Astrocyte (in vitro differentiated cells and primary cell): ENCODE measurements around the gene TSTD2. TPM values are rescaled to one million over a fixed set of nuclear protein-coding genes. Genes with fewer than 3 reads are reported as not detected.

Source experiments
- DNase-seq: peaks from one replicate; pipeline ENCODE4 v3.0.0-alpha.2; 2010; ENCODE audit warnings: low read depth
- FAIRE-seq: peaks from 2 replicates; lab custom pipeline; 2011; peaks lifted over from hg19 to GRCh38; lab: Jason Lieb, UNC
- H2AFZ ChIP-seq: 2 replicates; pipeline ENCODE4 v1.6.0; 2012; ENCODE audit warnings: low read depth, low read length, inconsistent platforms
- H3K27ac ChIP-seq: 2 replicates; pipeline ENCODE4 v1.5.1; 2011; ENCODE audit warnings: low read depth, low read length, inconsistent platforms
- H3K27me3 ChIP-seq: 2 replicates; pipeline ENCODE4 v1.6.0; 2011; ENCODE audit warnings: low read length, inconsistent platforms; ENCODE audit not compliant: insufficient read depth
- H3K36me3 ChIP-seq: 2 replicates; pipeline ENCODE4 v1.5.1; 2011; ENCODE audit warnings: low read length, inconsistent platforms; ENCODE audit not compliant: insufficient read depth
- H3K4me1 ChIP-seq: 2 replicates; pipeline ENCODE4 v1.5.1; 2011; ENCODE audit warnings: low read length, inconsistent platforms; ENCODE audit not compliant: insufficient read depth
- H3K4me2 ChIP-seq: 2 replicates; pipeline ENCODE4 v1.6.0; 2012; ENCODE audit warnings: low read length, inconsistent platforms
- H3K4me3 ChIP-seq: 2 replicates; pipeline ENCODE4 v1.5.1; 2011; ENCODE audit warnings: low read depth, mild to moderate bottlenecking, low read length, inconsistent platforms; ENCODE audit not compliant: insufficient read depth
- H3K79me2 ChIP-seq: 2 replicates; pipeline ENCODE4 v1.6.0; 2012; ENCODE audit warnings: mild to moderate bottlenecking, low read length, inconsistent platforms; ENCODE audit not compliant: insufficient read depth
- H3K9ac ChIP-seq: 2 replicates; pipeline ENCODE4 v1.6.0; 2012; ENCODE audit warnings: mild to moderate bottlenecking, low read length, inconsistent platforms
- H3K9me3 ChIP-seq: 2 replicates; pipeline ENCODE4 v1.5.1; 2012; ENCODE audit warnings: low read depth, mild to moderate bottlenecking, low read length, inconsistent platforms; ENCODE audit not compliant: insufficient read depth
- H4K20me1 ChIP-seq: 2 replicates; pipeline ENCODE4 v1.6.0; 2012; ENCODE audit warnings: low read length, inconsistent platforms; ENCODE audit not compliant: insufficient read depth
- H3K27ac Mint-ChIP-seq: one replicate; pipeline ENCODE4 v1.8.0; 2021; ENCODE audit warnings: mild to moderate bottlenecking, mixed read lengths; ENCODE audit not compliant: unreplicated experiment
- H3K27me3 Mint-ChIP-seq: one replicate; pipeline ENCODE4 v1.8.0; 2021; ENCODE audit warnings: low read depth, mixed read lengths; ENCODE audit not compliant: unreplicated experiment
- H3K36me3 Mint-ChIP-seq: one replicate; pipeline ENCODE4 v1.8.0; 2021; ENCODE audit warnings: low read depth, mixed read lengths; ENCODE audit not compliant: unreplicated experiment
- H3K4me1 Mint-ChIP-seq: one replicate; pipeline ENCODE4 v1.8.0; 2021; ENCODE audit warnings: low read depth, mixed read lengths; ENCODE audit not compliant: unreplicated experiment
- H3K4me3 Mint-ChIP-seq: one replicate; pipeline ENCODE4 v1.8.0; 2021; ENCODE audit warnings: mild to moderate bottlenecking, moderate library complexity, mixed read lengths; ENCODE audit not compliant: unreplicated experiment
- H3K9me3 Mint-ChIP-seq: one replicate; pipeline ENCODE4 v1.8.0; 2021; ENCODE audit warnings: mild to moderate bottlenecking, mixed read lengths; ENCODE audit not compliant: unreplicated experiment
- EZH2 ChIP-seq: IDR thresholded peaks from 2 replicates; pipeline ENCODE4 v1.6.1; 2012; ENCODE audit warnings: mild to moderate bottlenecking, low read length, inconsistent platforms; ENCODE audit not compliant: insufficient read depth
- total RNA-seq: library from RNA; stranded (reverse); gene quantifications from 2 replicates; pipeline ENCODE4 v1.2.1, GENCODE V29; 2021
- TF ChIP-seq, protein P1 (sequence below): IDR thresholded peaks from 2 replicates; pipeline ENCODE4 v1.5.1; 2011; ENCODE audit warnings: low read depth, mild to moderate bottlenecking, inconsistent platforms, low read length, moderate library complexity; ENCODE audit not compliant: insufficient read depth

TSTD2 gene
- total RNA-seq, 1 donor from 2014 or later, result 19.4 TPM

DNA sequence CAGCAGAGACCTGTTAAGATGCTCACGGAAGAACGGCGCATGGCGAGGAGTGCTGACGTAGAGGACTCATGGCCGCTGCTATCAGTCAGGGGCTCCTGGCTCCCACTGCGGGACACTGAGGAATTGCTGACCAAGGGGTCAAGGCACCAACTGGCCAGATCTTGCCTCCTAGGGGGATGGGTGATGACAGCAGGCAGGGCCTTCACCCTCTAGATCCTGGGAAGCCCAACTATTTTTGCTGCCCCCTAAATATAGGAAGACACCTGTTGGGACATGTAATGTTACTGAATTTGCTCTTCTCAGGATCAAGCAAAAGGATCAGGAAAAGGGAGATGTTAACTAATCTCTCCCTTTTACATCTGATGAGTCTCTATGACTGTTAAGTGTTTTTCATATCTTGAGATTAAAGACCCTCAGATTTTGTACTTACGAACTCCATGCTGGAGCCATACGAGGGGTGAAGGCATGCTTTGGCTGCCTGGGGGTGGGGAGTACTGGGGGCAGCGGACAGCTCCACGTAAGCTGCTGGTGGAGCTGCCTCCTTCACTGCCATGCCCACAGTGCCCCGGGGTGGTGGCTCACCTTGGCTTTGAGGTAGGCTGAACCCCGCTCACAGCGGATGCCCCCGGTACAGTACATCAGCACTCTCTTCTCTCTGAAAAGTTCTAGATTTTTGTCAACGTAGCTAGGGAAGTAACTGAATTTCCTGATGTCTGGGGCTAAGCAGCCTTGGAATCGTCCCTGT is 28.1 kb downstream of the TSTD2 start:
- no peak for DNase-seq
- H3K4me3 ChIP-seq, result no peak overlapping the region
- no peak overlapping the region for H3K4me3 Mint-ChIP-seq
- no peaks in the 10 kb centered on the region for H3K27me3 Mint-ChIP-seq
- H3K9ac ChIP-seq, result no peak overlapping the region
- no peaks in the 10 kb centered on the region for H3K27me3 ChIP-seq
- no peaks in the 10 kb centered on the region for H3K79me2 ChIP-seq
- no peaks in the 10 kb centered on the region for H3K9me3 Mint-ChIP-seq
- no peaks in the 10 kb centered on the region for H3K4me1 ChIP-seq
- H3K9me3 ChIP-seq, result no peaks in the 10 kb centered on the region
- H4K20me1 ChIP-seq, result no peaks in the 10 kb centered on the region
- H3K4me1 Mint-ChIP-seq, result no peaks in the 10 kb centered on the region
- peaks cover 26% of the 10 kb centered on the region for H3K36me3 ChIP-seq
- H3K27ac Mint-ChIP-seq, result no peak overlapping the region
- H2AFZ ChIP-seq, result no peak overlapping the region
- peaks cover 15% of the 10 kb centered on the region for H3K36me3 Mint-ChIP-seq
- TF ChIP-seq, protein P1, sequence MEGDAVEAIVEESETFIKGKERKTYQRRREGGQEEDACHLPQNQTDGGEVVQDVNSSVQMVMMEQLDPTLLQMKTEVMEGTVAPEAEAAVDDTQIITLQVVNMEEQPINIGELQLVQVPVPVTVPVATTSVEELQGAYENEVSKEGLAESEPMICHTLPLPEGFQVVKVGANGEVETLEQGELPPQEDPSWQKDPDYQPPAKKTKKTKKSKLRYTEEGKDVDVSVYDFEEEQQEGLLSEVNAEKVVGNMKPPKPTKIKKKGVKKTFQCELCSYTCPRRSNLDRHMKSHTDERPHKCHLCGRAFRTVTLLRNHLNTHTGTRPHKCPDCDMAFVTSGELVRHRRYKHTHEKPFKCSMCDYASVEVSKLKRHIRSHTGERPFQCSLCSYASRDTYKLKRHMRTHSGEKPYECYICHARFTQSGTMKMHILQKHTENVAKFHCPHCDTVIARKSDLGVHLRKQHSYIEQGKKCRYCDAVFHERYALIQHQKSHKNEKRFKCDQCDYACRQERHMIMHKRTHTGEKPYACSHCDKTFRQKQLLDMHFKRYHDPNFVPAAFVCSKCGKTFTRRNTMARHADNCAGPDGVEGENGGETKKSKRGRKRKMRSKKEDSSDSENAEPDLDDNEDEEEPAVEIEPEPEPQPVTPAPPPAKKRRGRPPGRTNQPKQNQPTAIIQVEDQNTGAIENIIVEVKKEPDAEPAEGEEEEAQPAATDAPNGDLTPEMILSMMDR, result no peak
- TF ChIP-seq EZH2, result no peak
- no peak for FAIRE-seq
- H3K4me2 ChIP-seq, result no peak overlapping the region
- no peak overlapping the region for H3K27ac ChIP-seq

DNA sequence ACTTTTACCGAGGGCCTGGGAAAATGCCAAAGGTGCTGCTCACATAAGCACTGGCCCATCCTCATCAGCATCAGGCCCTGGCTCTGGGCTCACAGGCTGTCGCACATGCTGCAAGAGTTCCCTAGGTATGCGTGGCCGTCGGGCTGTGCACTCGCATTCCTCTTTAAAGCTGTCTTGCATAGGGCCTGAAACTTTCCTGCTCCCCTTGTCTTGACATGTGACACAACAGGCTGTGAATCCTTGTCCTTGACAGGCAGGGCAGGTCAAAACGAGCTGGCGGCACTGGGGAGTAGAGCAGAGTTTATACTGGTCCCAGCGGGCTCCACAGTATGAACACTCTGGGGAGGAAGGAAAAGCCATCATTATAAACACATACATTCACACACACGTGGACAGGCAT is 30.7 kb downstream of the TSTD2 start:
- H4K20me1 ChIP-seq, result no peaks in the 10 kb centered on the region
- H3K27ac Mint-ChIP-seq, result no peak overlapping the region
- H3K4me1 ChIP-seq, result no peaks in the 10 kb centered on the region
- H3K79me2 ChIP-seq, result no peaks in the 10 kb centered on the region
- H2AFZ ChIP-seq, result no peak overlapping the region
- no peaks in the 10 kb centered on the region for H3K9me3 Mint-ChIP-seq
- H3K4me3 Mint-ChIP-seq, result no peak overlapping the region
- H3K27me3 Mint-ChIP-seq, result no peaks in the 10 kb centered on the region
- H3K4me3 ChIP-seq, result no peak overlapping the region
- H3K9ac ChIP-seq, result no peak overlapping the region
- DNase-seq (no peak), FAIRE-seq (no peak)
- H3K36me3 ChIP-seq, result peaks cover 26% of the 10 kb centered on the region
- peaks cover 13% of the 10 kb centered on the region for H3K36me3 Mint-ChIP-seq
- H3K27me3 ChIP-seq, result peaks cover 2% of the 10 kb centered on the region
- TF ChIP-seq, protein P1, result no peak
- no peak for TF ChIP-seq EZH2
- H3K4me1 Mint-ChIP-seq, result no peaks in the 10 kb centered on the region
- H3K4me2 ChIP-seq, result no peak overlapping the region
- no peaks in the 10 kb centered on the region for H3K9me3 ChIP-seq
- H3K27ac ChIP-seq, result no peak overlapping the region

DNA sequence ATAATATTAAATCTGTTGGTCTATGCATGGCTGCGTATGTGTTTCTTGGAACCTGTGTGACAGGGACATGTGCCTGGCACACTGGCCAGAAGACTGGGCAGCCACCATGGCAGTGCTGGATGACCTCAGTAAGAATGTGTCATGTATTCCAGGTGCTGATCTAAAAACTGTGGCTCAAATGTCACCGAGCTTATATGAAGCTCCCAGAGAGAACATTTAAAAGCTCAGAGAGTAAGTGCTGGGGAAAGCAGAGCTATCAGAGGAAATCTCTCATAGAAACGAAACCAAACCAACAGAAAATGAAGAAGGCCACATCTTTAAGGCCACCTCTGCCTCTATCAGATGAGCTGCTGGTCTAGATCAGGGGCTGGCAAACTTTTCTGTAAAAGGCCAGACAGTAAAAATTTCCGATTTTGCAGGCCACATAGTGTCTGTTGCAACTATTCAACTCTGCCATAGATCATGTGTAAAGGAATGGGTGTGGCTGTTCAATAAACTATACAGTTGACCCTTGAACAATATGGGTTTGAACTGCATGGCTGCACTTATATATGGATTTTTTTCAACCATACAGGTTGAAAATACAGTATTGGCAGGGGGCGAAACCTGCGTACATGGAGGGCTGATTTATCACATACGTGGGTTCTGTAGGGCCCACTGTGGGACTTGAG is 31.8 kb downstream of the TSTD2 start:
- Histone ChIP-seq H3K9ac (no peak overlapping the region), H3K27me3 (peaks cover 2% of the 10 kb centered on the region), H3K4me3 (no peak overlapping the region), H3K9me3 (no peaks in the 10 kb centered on the region), H3K4me1 (no peaks in the 10 kb centered on the region), H3K27ac (no peak overlapping the region), H3K36me3 (peaks cover 26% of the 10 kb centered on the region), H4K20me1 (no peaks in the 10 kb centered on the region), H3K4me2 (no peak overlapping the region), H3K79me2 (no peaks in the 10 kb centered on the region), H2AFZ (no peak overlapping the region)
- no peaks in the 10 kb centered on the region for H3K9me3 Mint-ChIP-seq
- DNase-seq (no peak), FAIRE-seq (no peak)
- H3K27ac Mint-ChIP-seq, result no peak overlapping the region
- no peaks in the 10 kb centered on the region for H3K4me1 Mint-ChIP-seq
- peaks cover 4% of the 10 kb centered on the region for H3K27me3 Mint-ChIP-seq
- no peak overlapping the region for H3K4me3 Mint-ChIP-seq
- H3K36me3 Mint-ChIP-seq, result peaks cover 13% of the 10 kb centered on the region
- TF ChIP-seq, protein P1, result no peak
- TF ChIP-seq EZH2, result no peak
